H9 (cell line): Measurements from ENCODE around the gene SOHLH2. TPM values are rescaled to one million over a fixed set of nuclear protein-coding genes. Genes with fewer than 3 reads are reported as not detected.

Experiments
- DNase-seq: peaks from one replicate; pipeline ENCODE4 v3.0.0-alpha.2; 2017
- H2AFZ ChIP-seq: one replicate; pipeline ENCODE4 v1.6.1; 2013; ENCODE audit warnings: mild to moderate bottlenecking, low read length, control low read depth, moderate library complexity
- H2AK5ac ChIP-seq: 2 replicates; pipeline ENCODE4 v1.6.1; 2013; ENCODE audit warnings: low read length, control low read depth, mixed read lengths; ENCODE audit not compliant: insufficient read length
- H2BK120ac ChIP-seq: one replicate; pipeline ENCODE4 v1.6.1; 2013; ENCODE audit warnings: low read depth, mild to moderate bottlenecking, low read length, control low read depth, inconsistent platforms; ENCODE audit not compliant: poor library complexity, severe bottlenecking
- H2BK12ac ChIP-seq: 2 replicates; pipeline ENCODE4 v1.6.1; 2013; ENCODE audit warnings: low read length, control low read depth, mixed read lengths, low read depth; ENCODE audit not compliant: insufficient read length
- H2BK15ac ChIP-seq: 2 replicates; pipeline ENCODE4 v1.6.1; 2013; ENCODE audit warnings: low read depth, low read length, control low read depth
- H2BK20ac ChIP-seq: one replicate; pipeline ENCODE4 v1.6.1; 2013; ENCODE audit warnings: low read depth, mild to moderate bottlenecking, low read length, control low read depth, inconsistent platforms; ENCODE audit not compliant: poor library complexity, severe bottlenecking
- H2BK5ac ChIP-seq: 2 replicates; pipeline ENCODE4 v1.6.1; 2013; ENCODE audit warnings: low read length, control low read depth, mixed read lengths; ENCODE audit not compliant: insufficient read length
- H3K14ac ChIP-seq: 2 replicates; pipeline ENCODE4 v1.6.1; 2013; ENCODE audit warnings: low read length, control low read depth; ENCODE audit not compliant: insufficient read depth
- H3K18ac ChIP-seq: 2 replicates; pipeline ENCODE4 v1.6.1; 2013; ENCODE audit warnings: low read depth, mild to moderate bottlenecking, mixed read lengths, low read length, control low read depth; ENCODE audit not compliant: insufficient read length
- H3K23ac ChIP-seq: 2 replicates; pipeline ENCODE4 v1.6.1; 2013; ENCODE audit warnings: low read length, control low read depth, mixed read lengths, low read depth; ENCODE audit not compliant: insufficient read length
- H3K23me2 ChIP-seq: 2 replicates; pipeline ENCODE4 v1.6.1; 2013; ENCODE audit warnings: low read depth, mild to moderate bottlenecking, mixed read lengths, low read length, control low read depth; ENCODE audit not compliant: insufficient read length, poor library complexity, severe bottlenecking
- H3K27ac ChIP-seq: 2 replicates; pipeline ENCODE4 v1.5.1; 2013; ENCODE audit warnings: low read length, control low read depth, mixed read lengths, low read depth; ENCODE audit not compliant: insufficient read length
- H3K27me3 ChIP-seq: 2 replicates; pipeline ENCODE4 v1.6.1; 2013; ENCODE audit warnings: low read length, control low read depth, inconsistent platforms; ENCODE audit not compliant: insufficient read depth
- H3K4ac ChIP-seq: 2 replicates; pipeline ENCODE4 v1.6.1; 2013; ENCODE audit warnings: low read depth, mild to moderate bottlenecking, control low read depth, inconsistent platforms, low read length, moderate library complexity
- H3K4me1 ChIP-seq: 2 replicates; pipeline ENCODE4 v1.6.1; 2013; ENCODE audit warnings: low read length, control low read depth, inconsistent platforms; ENCODE audit not compliant: insufficient read depth
- H3K4me2 ChIP-seq: 2 replicates; pipeline ENCODE4 v1.6.1; 2013; ENCODE audit warnings: low read length, control low read depth, mixed read lengths; ENCODE audit not compliant: insufficient read length, insufficient read depth
- H3K56ac ChIP-seq: 2 replicates; pipeline ENCODE4 v1.6.1; 2013; ENCODE audit warnings: low read depth, mild to moderate bottlenecking, mixed read lengths, low read length, control low read depth; ENCODE audit not compliant: insufficient read length
- H3K79me1 ChIP-seq: 2 replicates; pipeline ENCODE4 v1.6.1; 2013; ENCODE audit warnings: low read depth, mild to moderate bottlenecking, moderate library complexity, low read length, control low read depth, inconsistent platforms; ENCODE audit not compliant: insufficient read depth, poor library complexity, severe bottlenecking
- H3K79me2 ChIP-seq: 2 replicates; pipeline ENCODE4 v1.6.1; 2013; ENCODE audit warnings: low read length, control low read depth, inconsistent platforms; ENCODE audit not compliant: insufficient read depth
- H3K9ac ChIP-seq: 2 replicates; pipeline ENCODE4 v1.6.1; 2013; ENCODE audit warnings: low read length, control low read depth, mixed read lengths; ENCODE audit not compliant: insufficient read length; ENCODE audit errors: extremely low read depth
- H3K9me3 ChIP-seq: one replicate; pipeline ENCODE4 v1.6.1; 2013; ENCODE audit warnings: low read depth, low read length, inconsistent platforms; ENCODE audit not compliant: control insufficient read depth
- H3T11ph ChIP-seq: one replicate; pipeline ENCODE4 v1.6.1; 2013; ENCODE audit warnings: mild to moderate bottlenecking, low read length, control low read depth, inconsistent platforms
- H4K20me1 ChIP-seq: one replicate; pipeline ENCODE4 v1.6.1; 2013; ENCODE audit not compliant: control insufficient read depth, insufficient read length, insufficient read depth
- H4K5ac ChIP-seq: 2 replicates; pipeline ENCODE4 v1.6.1; 2013; ENCODE audit warnings: low read depth, mild to moderate bottlenecking, mixed read lengths, low read length, control low read depth; ENCODE audit not compliant: insufficient read length
- H4K8ac ChIP-seq: replicated peaks from 2 replicates; pipeline ENCODE4 v1.6.1; 2013; ENCODE audit warnings: low read length, control low read depth, mixed read lengths, low read depth; ENCODE audit not compliant: insufficient read length
- H4K91ac ChIP-seq: 2 replicates; pipeline ENCODE4 v1.6.1; 2013; ENCODE audit warnings: low read depth, mild to moderate bottlenecking, moderate library complexity, mixed read lengths, low read length, control low read depth; ENCODE audit not compliant: insufficient read length
- H3K27ac Mint-ChIP-seq, 3 experiments: 2 replicates in 2 of 3; 3 replicates in 1 of 3; pipeline ENCODE4 v1.8.0; 2020 to 2021; ENCODE audit warnings: mixed read lengths in 3 of 3, mild to moderate bottlenecking in 1 of 3, moderate library complexity in 1 of 3
- H3K27me3 Mint-ChIP-seq: 2 replicates; pipeline ENCODE4 v1.8.0; 2021; ENCODE audit warnings: low read depth, mild to moderate bottlenecking, moderate library complexity, mixed read lengths
- H3K36me3 Mint-ChIP-seq, 3 experiments: 2 replicates in 2 of 3; 3 replicates in 1 of 3; pipeline ENCODE4 v1.8.0; 2020 to 2021; ENCODE audit warnings: low read depth in 3 of 3, mixed read lengths in 3 of 3; ENCODE audit not compliant: insufficient read depth in 1 of 3
- H3K4me1 Mint-ChIP-seq, 2 experiments: 2 replicates each; pipeline ENCODE4 v1.8.0; 2020; ENCODE audit warnings: mixed read lengths in 2 of 2
- H3K4me3 Mint-ChIP-seq, 2 experiments: 2 replicates in 1 of 2; 3 replicates in 1 of 2; pipeline ENCODE4 v1.8.0; 2020 to 2021; ENCODE audit warnings: mild to moderate bottlenecking in 2 of 2, mixed read lengths in 2 of 2, moderate library complexity in 1 of 2
- H3K9me3 Mint-ChIP-seq, 2 experiments: 2 replicates in 1 of 2; 3 replicates in 1 of 2; pipeline ENCODE4 v1.8.0; 2020; ENCODE audit warnings: mild to moderate bottlenecking in 2 of 2, mixed read lengths in 2 of 2, moderate library complexity in 1 of 2
- WGBS: extraction: QIAGEN DNeasy Blood & Tissue Kit; methylation state at CpG from one replicate; pipeline ENCODE4 v1.1.7; 2013; ENCODE audit warnings: missing lambda C conversion rate, low lambda C conversion rate, mixed read lengths; ENCODE audit not compliant: insufficient read length; ENCODE audit errors: extremely low coverage; 5-methylcytosine and 5-hydroxymethylcytosine counted together
- total RNA-seq: library from RNA; stranded (reverse); gene quantifications from 2 replicates; pipeline ENCODE4 v1.2.1, GENCODE V29; 2021
- TF ChIP-seq, protein P1 (sequence below): fragments of 200-600 bp; sonication (generic); conservative IDR thresholded peaks from 3 replicates; pipeline ENCODE4 v1.8.0; 2021; ENCODE audit warnings: antibody characterized with exemption, mild to moderate bottlenecking

Gene SOHLH2
- total RNA-seq, 1 experiment from 2014 or later, result 1.3 TPM

DNA sequence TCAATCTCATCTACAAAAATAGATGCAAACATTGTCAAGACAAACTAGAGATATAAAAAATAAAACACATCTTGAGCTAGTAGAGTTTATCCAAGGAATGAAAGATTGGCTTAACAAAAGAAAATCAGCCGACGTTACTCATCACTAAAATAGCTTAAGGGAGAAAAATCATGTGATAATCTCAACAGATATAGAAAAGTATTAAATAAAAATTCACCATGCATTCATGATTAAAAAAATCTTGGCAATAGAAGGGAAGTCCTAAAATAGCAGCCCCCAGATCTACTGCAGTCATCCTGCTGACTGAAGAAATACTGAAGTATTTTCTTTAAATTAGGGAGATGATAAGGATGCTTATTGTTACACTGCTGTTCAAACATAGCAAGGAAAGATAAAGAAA lies 70.6 kb downstream of the SOHLH2 start:
- Histone ChIP-seq H2BK120ac (no peak overlapping the region), H3K27ac (no peak overlapping the region), H2AFZ (no peak overlapping the region), H4K91ac (no peak overlapping the region), H2BK15ac (no peak overlapping the region), H2BK12ac (no peak overlapping the region), H3T11ph (no peak overlapping the region), H3K4me2 (no peak overlapping the region), H4K20me1 (no peaks in the 10 kb centered on the region), H4K8ac (no peak overlapping the region), H3K79me1 (no peaks in the 10 kb centered on the region), H4K5ac (no peak overlapping the region), H2AK5ac (no peak overlapping the region), H3K23ac (no peak overlapping the region), H3K56ac (no peak overlapping the region), H2BK5ac (no peak overlapping the region), H3K9ac (no peak overlapping the region), H2BK20ac (no peak overlapping the region), H3K4ac (no peak overlapping the region), H3K79me2 (no peaks in the 10 kb centered on the region), H3K14ac (no peak overlapping the region), H3K23me2 (no peaks in the 10 kb centered on the region), H3K18ac (no peak overlapping the region), H3K9me3 (no peaks in the 10 kb centered on the region), H3K27me3 (no peaks in the 10 kb centered on the region), H3K4me1 (no peaks in the 10 kb centered on the region)
- TF ChIP-seq, protein P1, sequence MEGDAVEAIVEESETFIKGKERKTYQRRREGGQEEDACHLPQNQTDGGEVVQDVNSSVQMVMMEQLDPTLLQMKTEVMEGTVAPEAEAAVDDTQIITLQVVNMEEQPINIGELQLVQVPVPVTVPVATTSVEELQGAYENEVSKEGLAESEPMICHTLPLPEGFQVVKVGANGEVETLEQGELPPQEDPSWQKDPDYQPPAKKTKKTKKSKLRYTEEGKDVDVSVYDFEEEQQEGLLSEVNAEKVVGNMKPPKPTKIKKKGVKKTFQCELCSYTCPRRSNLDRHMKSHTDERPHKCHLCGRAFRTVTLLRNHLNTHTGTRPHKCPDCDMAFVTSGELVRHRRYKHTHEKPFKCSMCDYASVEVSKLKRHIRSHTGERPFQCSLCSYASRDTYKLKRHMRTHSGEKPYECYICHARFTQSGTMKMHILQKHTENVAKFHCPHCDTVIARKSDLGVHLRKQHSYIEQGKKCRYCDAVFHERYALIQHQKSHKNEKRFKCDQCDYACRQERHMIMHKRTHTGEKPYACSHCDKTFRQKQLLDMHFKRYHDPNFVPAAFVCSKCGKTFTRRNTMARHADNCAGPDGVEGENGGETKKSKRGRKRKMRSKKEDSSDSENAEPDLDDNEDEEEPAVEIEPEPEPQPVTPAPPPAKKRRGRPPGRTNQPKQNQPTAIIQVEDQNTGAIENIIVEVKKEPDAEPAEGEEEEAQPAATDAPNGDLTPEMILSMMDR, result no peak
- Mint-ChIP-seq H3K4me3 (no peak overlapping the region), H3K27me3 (no peaks in the 10 kb centered on the region), H3K36me3 (peaks cover 0 to 14% (median 7%) of the 10 kb centered on the region in 3 experiments; a peak in 6 of 7 replicates), H3K4me1 (peaks cover 5 to 10% of the 10 kb centered on the region in 2 experiments), H3K9me3 (peaks cover 15 to 17% of the 10 kb centered on the region in 2 experiments), H3K27ac (no peak overlapping the region)
- no CpG with 5 or more reads among the region's 2 CpGs for WGBS
- DNase-seq, result no peak
